Activated CD8-positive, alpha-beta memory T cell treated with anti-CD3 and anti-CD28 coated beads for 36 hours (primary cell): ENCODE data around the gene AQP9. TPM values are rescaled to one million over a fixed set of nuclear protein-coding genes. Genes with fewer than 3 reads are reported as not detected.
"Not testable (repeated sequence)": the region's sequence is repeated elsewhere in the genome, so short reads cannot be mapped to it uniquely, and the experiment has no call there.

Source experiments
- CTCF ChIA-PET: fragments of 350-600 bp; sonication (Branson Sonifier 250); formaldehyde crosslinking; loops from one replicate; lab custom pipeline; 2021; ENCODE audit warnings: antibody characterized with exemption; lab: Charles Lee
- POLR2A ChIA-PET: fragments of 350-600 bp; sonication (Branson Sonifier 250); formaldehyde crosslinking; loops from one replicate; lab custom pipeline; 2021; ENCODE audit warnings: antibody characterized with exemption; lab: Charles Lee
- total RNA-seq, 2 experiments: library from RNA; stranded (reverse); gene quantifications; one replicate each; pipeline ENCODE4 v1.2.3, GENCODE V29; 2021

AQP9 gene, protein sequence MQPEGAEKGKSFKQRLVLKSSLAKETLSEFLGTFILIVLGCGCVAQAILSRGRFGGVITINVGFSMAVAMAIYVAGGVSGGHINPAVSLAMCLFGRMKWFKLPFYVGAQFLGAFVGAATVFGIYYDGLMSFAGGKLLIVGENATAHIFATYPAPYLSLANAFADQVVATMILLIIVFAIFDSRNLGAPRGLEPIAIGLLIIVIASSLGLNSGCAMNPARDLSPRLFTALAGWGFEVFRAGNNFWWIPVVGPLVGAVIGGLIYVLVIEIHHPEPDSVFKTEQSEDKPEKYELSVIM
- total RNA-seq, result under 1 TPM in 1 of 2 experiments, not detected in 1; 0.06 TPM

DNA sequence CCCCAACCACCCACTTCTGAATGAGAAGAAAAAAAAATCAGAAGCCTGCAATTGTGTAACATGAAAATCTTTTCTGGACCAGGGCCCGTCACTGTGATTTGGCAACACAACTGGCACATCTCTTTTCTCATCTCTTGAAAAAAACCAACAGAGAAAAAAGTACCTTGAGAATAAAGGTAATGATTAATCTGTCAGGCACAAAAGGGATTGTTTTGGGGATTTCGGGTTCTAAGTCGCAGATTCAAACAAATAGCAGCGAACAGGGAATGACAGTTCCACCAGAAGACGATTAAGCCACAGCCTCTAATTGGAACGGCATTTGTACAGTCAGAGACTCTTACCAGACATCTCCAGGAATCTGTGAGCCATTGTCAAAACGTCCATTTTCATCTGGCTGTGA, at the start of gene AQP9:
TSS of gene AQP9 (plus strand) at position 276 of the 400 bp plus-strand sequence. CDS start 185 bp downstream, outside the sequence.
- POLR2A ChIA-PET, result no interaction called here
- CTCF ChIA-PET, result no interaction called here

GRCh38 chr15:58095415-58095814, 42.8 kb upstream of the AQP9 start:
- ChIA-PET CTCF (no interaction called here), POLR2A (no interaction called here)

GRCh38 chr15:58096529-58097084, 41.6 kb upstream of the AQP9 start:
- ChIA-PET POLR2A (no interaction called here), CTCF (no interaction called here)

DNA sequence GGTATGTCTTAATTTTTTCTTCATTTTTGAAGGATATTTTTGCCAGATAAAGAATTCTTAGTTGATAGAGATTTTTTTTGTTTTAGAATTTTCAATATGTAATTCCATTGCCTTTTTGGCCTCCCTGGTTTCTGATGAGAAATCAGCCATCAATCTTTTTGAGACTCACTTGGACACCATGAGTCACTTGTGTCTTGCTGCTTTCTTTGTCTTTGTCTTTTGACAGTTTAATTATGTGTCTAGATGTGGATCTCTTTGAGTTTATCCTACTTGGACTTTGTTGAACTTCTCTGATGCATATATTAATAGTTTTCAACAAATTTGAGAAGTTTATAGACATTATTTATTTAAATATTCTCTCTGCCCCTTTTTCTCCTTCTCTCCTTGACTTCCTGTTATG, 34.7 kb upstream of the AQP9 start:
- CTCF ChIA-PET, result no interaction called here
- POLR2A ChIA-PET, result no interaction called here

GRCh38 chr15:58108117-58108516, 30.1 kb upstream of the AQP9 start:
- ChIA-PET POLR2A (no interaction called here), CTCF (no interaction called here)

DNA sequence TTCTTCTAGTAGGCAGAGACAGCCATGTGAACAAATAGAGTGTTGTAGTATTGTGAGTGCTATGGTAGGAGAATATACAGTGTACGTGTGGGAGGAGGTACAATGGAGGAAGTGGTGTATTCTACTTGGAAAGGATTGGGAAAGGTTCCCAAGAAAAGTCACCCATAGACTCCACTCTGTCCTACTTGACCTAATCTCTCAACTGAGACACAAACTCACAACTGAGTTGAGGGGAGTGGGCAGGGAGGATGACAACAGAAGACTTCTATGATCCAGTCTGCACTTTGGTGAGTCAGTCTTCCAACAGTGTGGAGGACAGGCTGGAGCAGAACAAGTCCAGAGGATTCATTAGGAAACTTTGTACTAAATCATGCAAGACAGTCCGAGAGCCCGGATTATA, 28.8 kb upstream of the AQP9 start:
- CTCF ChIA-PET, result no interaction called here
- POLR2A ChIA-PET, result no interaction called here

DNA sequence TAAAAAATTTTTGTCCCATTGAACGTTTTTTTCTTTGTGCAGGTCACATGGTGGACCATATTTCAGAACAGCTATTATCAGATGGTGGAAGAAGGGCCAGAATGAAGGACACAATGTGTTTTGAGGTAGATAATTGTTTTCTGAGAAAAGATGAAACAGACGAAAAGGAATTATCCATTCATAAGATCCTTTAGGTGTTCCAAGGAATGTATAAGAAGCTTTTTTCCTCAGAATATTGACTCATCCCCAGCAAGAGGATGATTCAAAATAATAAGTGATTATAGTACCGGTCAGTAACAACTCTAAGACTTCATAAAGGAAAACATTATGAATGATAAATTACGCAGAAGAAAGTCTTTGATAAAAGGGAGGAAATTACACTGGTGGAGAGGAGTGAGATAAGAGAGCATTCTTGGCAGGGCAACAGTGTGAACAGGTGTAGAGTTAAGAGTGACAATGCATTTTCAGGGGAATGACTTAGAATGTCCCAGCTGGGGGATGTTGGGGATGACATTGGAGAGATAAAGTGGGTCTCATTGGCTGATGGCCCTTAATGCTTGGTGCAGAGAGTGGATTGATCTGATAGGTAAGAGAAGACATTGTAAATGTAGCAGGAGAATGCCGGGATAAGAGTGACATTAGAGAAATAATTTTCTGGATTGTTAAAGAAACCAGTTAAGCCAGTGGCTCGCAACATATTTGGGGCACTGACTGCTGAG, 27.0 kb upstream of the AQP9 start:
- CTCF ChIA-PET, result no interaction called here
- POLR2A ChIA-PET, result no interaction called here

DNA sequence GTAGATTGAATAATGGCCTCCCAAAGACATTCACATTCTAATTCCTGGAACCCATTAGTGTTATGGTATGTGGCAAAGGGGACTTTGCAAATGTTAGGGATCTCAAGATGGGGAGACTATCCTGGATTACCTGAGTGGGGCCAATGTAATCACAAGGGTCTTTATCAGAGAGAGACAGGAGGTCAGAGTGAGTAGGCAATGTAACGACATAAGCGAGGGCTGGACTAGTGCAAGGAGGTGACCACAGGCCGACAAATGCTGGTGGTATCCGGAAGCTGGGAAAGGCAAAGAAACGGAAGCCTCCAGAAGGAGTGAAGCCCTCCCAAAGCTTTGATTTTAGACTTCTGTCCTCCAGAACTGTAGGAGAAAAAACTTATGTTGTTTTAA, 26.5 kb upstream of the AQP9 start:
- POLR2A ChIA-PET, result no interaction called here
- CTCF ChIA-PET, result no interaction called here

- POLR2A ChIA-PET, CTCF ChIA-PET: not testable (repeated sequence)
Measured at GRCh38 chr15:58113358-58113757, 24.8 kb upstream of the AQP9 start.

DNA sequence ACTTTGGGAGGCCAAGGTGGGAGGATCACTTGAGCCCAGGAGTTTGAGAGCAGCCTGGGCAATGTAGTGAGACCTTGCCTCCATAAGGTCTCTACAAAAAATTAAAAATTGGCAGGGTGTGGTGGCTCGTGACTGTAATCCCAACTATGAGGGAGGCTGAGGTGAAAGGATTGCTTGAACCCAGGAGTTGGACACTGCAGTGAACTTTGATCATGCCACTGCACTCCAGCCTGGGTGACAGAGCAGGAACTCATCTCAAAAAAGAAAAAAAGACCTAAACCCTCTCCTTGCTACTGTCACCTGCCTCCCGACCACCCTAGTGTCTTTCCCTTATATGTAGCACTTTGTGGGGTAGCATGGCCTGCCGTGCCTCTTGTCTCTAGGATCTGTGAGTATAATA, 23.8 kb upstream of the AQP9 start:
- ChIA-PET POLR2A (no interaction called here), CTCF (no interaction called here)

DNA sequence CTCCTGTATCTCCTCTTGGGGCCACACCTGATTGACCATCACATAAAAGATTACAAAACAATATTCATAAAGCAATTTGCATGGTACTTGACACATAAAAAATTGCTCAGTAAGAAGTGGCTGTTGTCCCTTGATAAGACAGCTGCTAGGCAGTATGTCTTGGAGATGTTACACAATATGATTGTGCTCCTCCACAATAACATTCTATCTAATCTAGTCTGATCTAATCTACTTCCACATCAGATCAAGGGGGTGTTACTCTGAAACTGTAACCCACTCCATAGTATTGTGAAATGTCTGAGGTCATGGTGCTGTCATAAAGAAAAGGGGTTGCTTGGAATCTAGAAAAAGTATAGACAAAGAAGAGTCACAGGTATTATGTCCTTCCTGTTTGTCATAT, 23.4 kb upstream of the AQP9 start:
- POLR2A ChIA-PET, result no interaction called here
- CTCF ChIA-PET, result no interaction called here

DNA sequence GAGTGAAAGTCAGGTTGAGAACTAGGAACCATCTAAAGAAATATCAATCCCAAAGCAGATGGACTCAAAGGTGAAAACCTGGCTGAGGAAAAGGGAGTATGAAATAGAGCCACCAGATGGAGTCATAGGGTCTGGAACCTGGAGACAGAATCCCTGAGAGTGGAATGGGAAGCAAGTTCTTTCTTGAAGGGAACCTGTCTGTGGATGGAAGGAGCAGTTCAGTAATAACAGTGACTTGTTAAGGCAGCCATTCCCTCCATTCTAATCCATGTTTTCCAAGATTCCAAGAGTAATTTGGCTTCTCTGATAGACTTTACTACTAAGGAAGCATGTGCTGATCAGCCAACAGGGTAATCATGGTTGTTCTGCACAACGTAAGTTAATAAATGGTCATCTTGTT, 22.5 kb upstream of the AQP9 start:
- CTCF ChIA-PET, result no interaction called here
- POLR2A ChIA-PET, result no interaction called here

DNA sequence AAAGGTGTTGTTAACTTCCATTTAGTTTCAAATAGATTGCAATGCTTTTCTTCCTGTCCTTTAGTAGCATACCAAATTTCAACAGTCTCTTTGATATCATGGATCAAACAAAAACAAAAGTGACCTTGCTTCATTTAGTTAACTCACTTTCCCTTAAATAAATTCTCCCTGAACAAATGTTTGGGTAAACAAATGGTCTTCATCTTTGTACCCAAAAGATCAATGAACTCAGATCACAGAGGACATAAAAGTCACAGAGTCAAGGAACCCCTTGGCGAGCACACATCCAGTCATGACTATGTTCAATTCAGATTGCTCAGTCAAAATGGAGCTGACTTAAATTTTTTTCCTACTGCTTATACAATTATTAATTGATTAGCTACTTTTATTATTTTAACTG, 20.6 kb upstream of the AQP9 start:
- ChIA-PET CTCF (interaction anchor here (0.6 kb wide), 1 partner anchor 1969 kb away, joined by 4 read pairs; no protein-coding TSS in a partner anchor), POLR2A (no interaction called here)

DNA sequence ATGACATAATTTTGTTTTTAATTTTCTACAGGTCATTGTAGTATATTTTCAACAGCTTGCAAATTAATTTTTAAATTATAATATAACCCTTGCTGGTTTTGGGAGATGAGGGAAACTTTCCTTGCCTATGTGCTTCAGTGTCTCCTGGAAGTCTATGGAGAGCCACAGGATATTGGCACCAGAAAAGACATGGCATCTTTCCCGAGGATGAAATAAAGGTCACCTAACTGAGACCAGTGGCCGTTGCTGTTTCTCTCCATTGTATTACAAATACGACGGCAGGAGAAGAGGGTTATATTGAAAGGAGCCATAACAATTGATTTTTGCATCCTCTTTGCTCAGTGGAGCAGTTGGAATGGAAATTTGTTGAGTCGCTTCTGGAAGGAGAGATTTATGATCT, 19.9 kb upstream of the AQP9 start:
- ChIA-PET CTCF (no interaction called here), POLR2A (no interaction called here)

DNA sequence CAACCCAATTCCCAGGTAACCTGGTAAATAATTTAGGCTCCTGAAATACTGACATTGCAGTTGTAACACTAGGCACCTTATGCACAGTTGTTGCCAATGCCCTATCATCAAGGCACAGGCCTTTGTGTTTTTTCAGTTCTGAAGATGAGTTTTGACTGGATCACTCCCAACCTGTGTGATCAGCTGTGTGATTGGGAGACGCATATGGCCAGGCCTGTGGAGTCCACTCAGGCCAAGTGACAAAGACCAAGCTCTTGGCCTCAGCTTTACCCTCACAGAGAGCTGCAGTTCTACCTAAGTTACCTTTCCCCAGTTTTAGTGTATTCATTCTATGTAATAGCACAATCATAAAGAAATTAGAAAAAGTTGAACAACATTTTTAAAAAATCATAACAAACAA, 19.2 kb upstream of the AQP9 start:
- CTCF ChIA-PET, result no interaction called here
- POLR2A ChIA-PET, result no interaction called here

DNA sequence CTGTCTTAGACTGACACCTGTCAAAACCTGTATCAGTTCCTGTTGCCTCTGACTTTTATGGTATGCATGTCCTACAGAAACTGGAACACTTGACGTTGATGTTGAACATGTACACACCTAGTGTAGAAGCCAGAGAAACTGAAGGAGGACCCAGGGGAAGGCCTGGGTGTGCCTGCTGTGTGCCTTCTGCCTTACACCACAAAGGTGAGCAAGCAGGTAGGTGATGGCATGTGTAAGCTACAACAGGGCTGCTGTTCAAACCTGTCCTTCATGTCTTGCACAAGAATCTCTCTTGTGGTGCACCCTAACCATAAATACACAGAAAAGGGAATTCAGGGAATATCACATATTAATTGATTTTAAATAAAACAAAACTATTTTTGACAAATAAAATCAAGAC, 13.6 kb upstream of the AQP9 start:
- ChIA-PET CTCF (no interaction called here), POLR2A (no interaction called here)

- CTCF ChIA-PET, result no interaction called here
- POLR2A ChIA-PET, result no interaction called here
Measured at GRCh38 chr15:58125333-58125732, 12.8 kb upstream of the AQP9 start.

DNA sequence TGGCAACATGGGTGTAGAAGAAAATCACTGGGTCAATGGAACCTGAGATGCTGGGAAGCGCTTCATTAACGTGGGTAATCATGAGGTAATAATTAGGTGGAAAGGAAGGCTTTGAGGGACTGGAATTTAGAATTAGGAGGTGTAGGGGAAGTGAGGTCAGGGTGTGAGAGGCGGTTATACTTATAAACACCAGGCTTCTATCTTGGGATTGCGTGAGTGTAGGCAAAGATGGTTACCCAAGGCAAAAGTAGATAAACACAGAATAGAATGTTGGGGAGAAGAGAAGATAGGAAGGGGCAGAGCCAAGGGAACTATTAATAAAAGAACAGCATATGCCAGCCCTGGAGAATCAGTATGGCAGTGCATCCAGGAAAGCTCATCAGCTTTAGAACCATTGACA, 3.3 kb upstream of the AQP9 start:
- POLR2A ChIA-PET, result no interaction called here
- CTCF ChIA-PET, result interaction anchor here (0.6 kb wide), 1 partner anchor 68 kb away, joined by 3 read pairs; no protein-coding TSS in a partner anchor

- ChIA-PET CTCF (no interaction called here), POLR2A (no interaction called here)
Measured at GRCh38 chr15:58135511-58136174, 2.5 kb upstream of the AQP9 start.

DNA sequence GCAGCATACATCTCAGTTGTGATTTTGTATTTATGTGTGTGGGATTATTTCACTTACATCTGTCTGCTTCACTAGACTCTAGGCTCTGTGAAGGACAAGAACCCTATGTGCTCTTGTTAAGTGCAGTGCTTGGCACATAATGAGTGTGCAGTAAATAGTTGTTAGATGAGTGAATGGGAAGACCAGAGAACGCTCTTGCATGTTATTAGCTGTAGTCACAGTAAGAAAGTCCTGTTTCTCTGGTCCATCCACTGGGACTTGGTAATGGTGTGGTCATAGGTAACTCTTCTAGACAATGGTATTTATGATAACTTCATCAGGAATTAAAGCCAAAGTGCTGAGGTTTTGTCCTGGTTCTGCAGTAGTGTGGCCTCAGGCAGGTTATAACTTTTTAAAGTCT, 1.4 kb upstream of the AQP9 start:
- ChIA-PET CTCF (no interaction called here), POLR2A (no interaction called here)
